GM19397 (cell line): ENCODE results near the gene TASOR.

Source experiments
- ATAC-seq: cut with Tn5 transposase; IDR thresholded peaks from one replicate; pipeline ENCODE4 v1.9.1; 2021; ENCODE audit warnings: mild to moderate bottlenecking, moderate library complexity; ENCODE audit not compliant: unreplicated experiment

Gene TASOR

DNA sequence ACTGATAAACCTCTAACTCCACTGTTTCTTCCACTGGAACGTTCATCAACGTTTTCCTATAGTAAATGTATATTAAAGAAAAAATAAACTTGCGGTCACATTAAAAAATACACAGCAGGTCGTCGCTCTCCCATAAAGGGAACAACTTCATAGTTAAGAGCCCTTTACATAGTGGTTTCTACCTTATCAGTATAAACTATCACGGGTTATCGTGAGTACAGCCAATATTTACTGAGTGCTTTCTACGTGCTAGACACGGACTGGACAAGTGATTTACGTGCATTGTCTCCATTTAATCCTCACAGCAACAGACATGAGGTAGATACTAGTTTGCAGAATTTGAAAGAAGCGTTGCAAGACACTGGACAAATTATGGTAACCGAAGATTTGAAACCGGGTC is 964 bp upstream of the TASOR start:
- no peak for ATAC-seq

DNA sequence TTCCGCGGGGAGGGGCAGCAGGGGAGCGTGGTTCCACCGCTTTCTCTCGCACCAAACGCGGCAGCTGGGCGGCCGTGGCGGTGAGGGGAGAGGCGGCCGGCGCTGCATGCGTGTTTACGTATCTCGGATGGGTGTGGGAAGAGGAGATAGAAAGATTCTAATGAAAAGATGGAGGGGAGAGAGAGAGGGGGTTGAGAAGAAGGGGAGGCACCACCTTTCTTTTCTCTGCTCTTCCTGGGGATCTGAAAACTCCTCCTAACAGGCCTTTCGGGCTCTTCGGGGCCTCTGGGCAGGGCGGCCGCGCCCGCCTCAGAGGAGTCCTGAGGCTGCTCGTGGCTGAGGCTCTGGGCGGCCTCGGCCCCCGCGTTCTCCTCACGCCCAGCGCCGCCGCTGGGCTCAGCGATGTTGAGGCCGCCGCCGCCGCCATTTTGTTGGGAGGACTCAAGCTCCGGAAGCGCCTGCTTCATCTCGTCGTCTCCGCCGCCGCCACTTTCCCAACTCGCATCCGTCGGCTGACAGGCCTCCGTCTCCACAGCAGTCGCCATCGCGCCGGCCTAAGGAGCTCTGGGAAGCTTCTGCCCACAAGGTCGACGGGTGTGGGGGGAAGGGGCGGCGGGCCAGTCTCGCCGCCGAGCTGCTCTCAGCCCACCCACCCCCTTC is 473 bp downstream of the TASOR start:
- ATAC-seq = peak; percentile 72

DNA sequence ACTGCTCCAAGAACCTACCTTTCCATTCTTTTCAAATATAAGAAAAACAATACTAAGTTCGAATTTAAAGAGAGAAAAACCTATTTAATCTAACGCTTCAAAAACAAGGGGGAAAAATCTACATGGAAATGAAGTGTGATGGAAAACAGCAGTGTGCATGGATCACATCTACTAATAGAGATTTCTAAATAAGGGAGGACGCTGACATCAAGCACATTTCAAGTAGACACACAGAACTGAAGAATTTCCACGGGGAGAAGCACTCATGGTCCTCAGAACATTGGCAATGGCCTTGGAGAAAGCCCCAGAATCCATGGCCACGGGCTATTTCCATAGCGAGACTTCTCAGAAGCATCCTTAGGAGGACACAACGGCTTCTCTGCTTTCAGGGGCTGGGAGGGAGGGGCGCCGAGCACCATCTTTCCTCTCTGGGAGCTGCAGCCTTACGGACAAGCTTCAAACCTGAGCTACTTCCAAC is 1.0 kb downstream of the TASOR start:
- no peak for ATAC-seq

DNA sequence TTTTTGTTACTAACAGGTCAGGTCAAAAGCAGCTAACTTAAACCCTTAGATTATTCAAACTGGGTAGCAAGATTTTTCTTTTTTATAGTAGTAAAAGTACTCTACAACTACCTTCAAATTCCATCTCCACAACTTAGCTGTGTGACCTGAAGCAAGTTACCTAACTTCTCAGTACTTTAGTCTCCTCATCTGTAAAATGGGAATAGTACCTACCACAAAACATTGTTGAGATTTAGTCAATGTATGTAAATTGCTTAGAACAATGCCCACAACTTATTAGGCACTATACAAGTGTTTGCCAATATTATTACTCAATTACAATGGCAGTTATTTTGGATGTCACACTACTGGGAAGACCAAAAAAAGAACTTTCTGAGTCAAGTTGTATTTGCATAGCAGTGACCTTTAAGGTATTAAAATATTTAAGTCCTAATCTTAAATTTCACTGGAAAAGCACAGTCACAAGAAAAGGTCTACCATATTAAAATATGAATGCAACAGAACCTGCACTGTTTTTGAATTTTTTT is 2.9 kb downstream of the TASOR start:
- no peak for ATAC-seq

DNA sequence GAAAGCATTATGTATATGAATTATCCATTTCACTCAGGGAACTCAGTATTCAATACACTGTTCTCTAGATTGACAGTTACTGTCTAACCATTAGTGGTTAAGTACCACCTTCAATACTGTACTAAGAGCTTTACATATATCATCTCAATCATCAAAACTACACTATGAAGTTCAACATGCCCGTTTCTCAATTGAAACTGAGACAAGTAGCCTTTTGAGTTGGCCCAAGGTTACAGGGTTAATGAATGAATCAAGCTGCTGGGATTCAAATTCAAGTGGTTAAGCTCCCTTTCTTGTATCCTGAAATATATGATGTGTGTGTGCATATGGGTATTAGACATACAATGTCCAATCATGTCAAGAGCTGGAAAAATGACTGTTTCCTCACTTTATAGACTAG is 5.8 kb downstream of the TASOR start:
- no peak for ATAC-seq

DNA sequence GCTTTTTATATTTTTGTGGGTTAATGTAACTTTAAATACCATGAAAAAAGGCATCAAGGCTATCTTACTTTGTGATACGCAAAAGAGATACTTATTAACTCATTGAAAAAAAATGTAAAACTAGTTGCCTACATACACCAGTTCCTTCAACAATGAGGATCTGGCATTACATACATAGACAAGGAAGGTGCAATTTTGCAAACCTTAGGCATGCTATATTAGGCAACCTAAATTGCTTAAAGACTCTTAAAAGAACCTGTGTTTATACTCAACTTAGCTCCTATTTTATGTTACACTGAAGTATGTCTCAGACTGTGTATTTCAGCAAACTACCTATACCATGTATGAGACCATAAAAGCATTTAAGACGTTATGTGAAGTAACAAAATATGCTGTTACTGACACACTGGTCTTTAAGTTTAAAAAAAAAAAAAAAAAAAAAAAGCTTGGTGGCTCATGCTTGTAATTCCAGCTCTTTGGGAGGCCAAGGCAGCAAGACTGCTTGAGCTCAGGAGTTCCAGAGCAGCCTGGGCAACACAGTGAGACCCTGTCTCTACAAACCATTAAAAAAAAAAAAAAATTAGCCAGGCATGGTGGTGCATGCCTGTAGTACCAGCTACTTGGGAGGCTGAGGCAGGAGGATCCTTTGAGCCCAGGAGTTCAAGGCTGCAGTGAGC is 9.1 kb downstream of the TASOR start:
- ATAC-seq = no peak

DNA sequence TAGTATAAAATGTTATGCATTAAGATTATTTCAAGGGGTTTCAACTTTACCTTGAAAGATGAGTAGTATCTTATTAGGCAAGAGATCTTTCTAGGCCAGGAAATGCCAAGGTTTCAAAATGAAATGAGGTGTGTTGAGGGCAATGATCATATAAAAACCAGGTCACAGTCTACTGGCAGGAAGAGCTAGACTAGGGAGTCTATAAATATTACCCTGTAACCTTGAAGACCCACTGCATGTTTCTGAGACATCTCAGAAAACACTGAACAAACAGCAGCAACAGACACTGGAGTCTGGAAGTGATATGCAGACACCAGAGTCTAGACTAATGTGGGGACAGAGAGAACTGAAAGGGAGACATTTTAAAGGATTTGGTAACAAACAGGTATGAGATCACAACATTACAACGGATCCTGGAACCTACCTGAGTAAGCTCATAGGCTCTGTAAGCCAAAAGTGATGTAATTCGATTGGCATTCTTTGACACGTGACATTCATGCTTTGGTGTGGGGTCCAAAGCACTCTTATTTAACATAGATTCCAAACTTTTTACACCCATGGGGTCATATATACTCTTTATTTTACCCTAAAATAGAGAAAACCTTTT is 15.0 kb downstream of the TASOR start:
- no peak for ATAC-seq

DNA sequence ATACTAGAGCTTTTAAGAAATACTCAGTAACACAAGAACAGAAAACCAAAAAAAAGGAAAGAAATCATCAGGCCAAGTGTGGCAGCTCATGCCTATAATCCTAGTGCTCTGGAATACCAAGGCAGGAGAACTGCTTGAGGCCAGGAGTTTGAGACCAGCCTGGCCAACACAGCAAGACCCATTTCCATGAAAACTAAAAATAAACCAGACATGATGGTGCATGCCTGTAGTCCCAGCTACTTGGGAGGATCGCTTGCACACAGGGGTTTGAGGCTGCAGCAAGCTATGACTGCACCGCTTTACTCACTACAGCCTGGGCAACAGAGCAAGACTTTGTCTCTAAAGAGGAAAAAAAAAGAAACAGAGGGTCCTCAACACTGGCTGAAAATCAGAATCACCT is 18.2 kb downstream of the TASOR start:
- no peak for ATAC-seq

DNA sequence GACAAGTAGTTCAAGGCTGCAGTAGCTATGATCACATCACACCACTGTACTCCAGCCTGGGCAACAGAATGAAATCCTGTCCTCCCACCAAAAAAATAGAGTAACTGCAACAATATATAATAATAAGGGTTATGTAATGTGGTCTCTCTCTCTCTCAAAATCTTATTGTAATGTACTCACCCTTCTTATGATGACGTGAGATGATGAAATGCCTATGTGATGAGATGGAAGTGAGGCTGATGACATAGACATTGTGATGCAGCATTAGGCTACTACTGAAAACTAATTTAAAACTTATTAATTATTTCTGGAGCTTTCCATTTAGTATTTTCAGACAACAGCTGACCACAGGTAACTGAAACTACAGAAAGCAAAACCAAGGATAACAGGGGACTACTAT is 27.4 kb downstream of the TASOR start:
- ATAC-seq = no peak

DNA sequence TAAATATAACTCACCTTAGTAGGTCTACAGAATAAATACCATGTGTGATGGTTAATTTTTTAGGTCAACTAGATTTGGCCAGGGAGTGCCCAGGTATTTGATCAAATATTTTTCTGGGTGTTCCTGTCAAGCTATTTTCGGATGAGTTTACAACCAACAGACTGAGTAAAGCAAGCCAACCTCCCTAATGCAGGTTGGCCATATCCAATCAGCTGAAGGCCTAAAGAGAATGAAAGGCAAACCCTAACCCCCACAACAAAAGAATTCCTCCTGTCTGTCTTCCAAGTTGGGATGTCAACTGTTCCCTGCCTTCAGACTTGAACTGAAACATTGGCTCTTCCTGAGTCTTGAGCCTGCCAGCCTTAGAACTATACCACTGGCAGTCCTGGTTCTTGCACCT is 28.6 kb downstream of the TASOR start:
- no peak for ATAC-seq

DNA sequence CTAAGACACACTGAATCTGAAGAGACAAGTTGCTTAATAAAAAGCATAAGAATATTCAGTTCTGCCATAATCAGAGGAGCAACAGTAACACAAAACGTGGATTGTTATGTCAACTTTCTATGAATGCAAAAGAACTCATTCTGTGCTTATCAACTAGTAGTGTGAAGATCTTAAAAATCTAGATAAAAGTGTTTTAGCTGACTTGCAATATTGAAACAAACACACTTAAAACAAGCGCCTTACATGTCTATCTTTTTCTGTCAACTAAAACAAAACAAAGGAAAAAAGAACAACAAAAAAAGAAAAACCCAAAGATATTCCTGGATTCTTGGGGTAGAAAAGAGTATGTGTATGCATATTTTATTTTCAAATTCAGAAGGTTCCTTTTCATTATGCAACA is 37.7 kb downstream of the TASOR start:
- no peak for ATAC-seq

DNA sequence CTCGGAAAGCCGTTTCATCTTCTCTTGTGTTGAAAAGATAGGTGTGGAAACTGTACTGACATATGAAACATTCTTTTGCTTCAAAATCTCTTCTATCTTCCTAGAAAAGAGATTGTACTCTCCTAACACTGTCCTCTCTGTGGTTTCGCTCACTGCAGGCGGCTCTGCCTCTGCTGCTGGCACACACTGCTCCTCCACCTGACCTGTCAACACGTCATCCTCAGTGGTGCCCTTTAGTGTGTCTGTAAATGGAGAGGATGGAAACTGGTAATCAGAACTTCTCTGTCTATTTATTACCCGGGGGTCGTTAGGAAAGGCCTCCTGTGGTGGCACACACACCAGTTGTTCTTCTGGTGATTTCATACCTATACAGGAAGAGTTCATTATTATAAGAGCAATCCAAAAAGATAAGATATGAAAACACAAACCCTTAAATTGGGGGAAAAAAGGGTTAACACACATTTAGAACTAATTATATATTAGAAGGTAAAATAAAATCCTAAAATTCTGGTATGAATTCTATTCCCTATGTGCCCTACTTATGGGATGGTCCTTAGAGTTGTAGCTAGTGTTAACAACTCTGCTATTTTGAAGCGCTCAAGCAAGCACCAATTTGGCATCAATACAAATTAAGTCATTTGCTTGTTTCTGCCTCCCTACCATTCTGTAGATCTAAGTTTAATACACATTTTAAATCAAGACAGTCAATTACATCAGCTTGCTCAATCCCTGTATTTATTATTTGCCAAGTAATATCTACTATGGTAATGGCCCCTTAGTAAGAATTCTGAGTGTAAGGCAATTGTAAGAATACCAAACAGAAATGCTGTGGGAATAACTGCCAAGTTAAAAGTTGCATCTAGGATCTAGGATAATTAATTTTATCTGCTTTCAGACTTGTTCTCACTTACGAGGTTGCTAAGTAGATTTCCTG is 49.2 kb downstream of the TASOR start:
- ATAC-seq = no peak
